Subcutaneous abdominal adipose tissue (tissue), 5 donors: Measurements from ENCODE around the gene DPH2.

Experiments
- H3K27ac ChIP-seq: one replicate; pipeline ENCODE4 v1.7.0; 2013; ENCODE audit warnings: low read depth, mild to moderate bottlenecking, inconsistent platforms, low read length, moderate library complexity
- H3K27me3 ChIP-seq, 5 donors: one replicate each; pipeline ENCODE4 v1.7.0; 2013; ENCODE audit warnings: low read length in 5 of 5, inconsistent platforms in 1 of 5; ENCODE audit not compliant: control insufficient read depth in 5 of 5, insufficient read depth in 4 of 5
- H3K36me3 ChIP-seq, 5 donors: one replicate each; pipeline ENCODE4 v1.7.0; 2013; ENCODE audit warnings: low read length in 5 of 5; ENCODE audit not compliant: control insufficient read depth in 5 of 5, insufficient read depth in 5 of 5
- H3K4me1 ChIP-seq, 5 donors: one replicate each; pipeline ENCODE4 v1.7.0; 2013; ENCODE audit warnings: low read length in 5 of 5, mild to moderate bottlenecking in 3 of 5, moderate library complexity in 1 of 5; ENCODE audit not compliant: control insufficient read depth in 5 of 5, insufficient read depth in 5 of 5
- H3K4me3 ChIP-seq, 5 donors: one replicate each; pipeline ENCODE4 v1.7.0; 2013; ENCODE audit warnings: low read length in 5 of 5, low read depth in 1 of 5
- H3K9ac ChIP-seq, 5 donors: one replicate each; pipeline ENCODE4 v1.7.0; 2013; ENCODE audit warnings: low read length in 5 of 5, mild to moderate bottlenecking in 4 of 5, moderate library complexity in 3 of 5
- H3K9me3 ChIP-seq, 5 donors: one replicate each; pipeline ENCODE4 v1.7.0; 2013; ENCODE audit warnings: low read length in 5 of 5; ENCODE audit not compliant: control insufficient read depth in 5 of 5
- donor health status: healthy.
- donor health status: healthy.
- donor health status: healthy.
- donor health status: healthy.
- donor health status: healthy.

Gene DPH2

DNA sequence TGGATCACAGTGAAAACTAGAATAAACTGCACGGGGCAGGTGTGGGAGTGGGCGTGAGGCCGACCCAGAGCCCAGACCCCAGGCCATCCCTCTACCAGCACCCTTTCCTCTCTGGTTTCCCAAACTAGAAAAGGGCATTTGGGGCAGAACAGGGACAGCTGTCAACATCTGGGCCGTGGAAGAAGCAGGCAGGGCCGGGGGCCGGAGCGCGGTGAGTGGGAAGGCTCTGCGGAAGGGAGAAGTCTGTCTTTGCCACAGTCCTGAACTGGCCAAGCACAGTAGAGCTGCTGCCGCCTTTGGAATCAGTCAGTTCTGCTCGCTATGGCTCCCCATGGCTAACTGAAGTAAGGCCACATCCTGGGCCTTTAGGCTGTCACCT is 28.2 kb downstream of the DPH2 start:
- Histone ChIP-seq H3K9ac (no peak overlapping the region), H3K27me3 (no peaks in the 10 kb centered on the region), H3K9me3 (no peaks in the 10 kb centered on the region), H3K4me3 (no peak overlapping the region), H3K27ac (no peak overlapping the region), H3K4me1 (peaks cover 0 to 11% (median 6%) of the 10 kb centered on the region in 5 donors), H3K36me3 (no peaks in the 10 kb centered on the region)

DNA sequence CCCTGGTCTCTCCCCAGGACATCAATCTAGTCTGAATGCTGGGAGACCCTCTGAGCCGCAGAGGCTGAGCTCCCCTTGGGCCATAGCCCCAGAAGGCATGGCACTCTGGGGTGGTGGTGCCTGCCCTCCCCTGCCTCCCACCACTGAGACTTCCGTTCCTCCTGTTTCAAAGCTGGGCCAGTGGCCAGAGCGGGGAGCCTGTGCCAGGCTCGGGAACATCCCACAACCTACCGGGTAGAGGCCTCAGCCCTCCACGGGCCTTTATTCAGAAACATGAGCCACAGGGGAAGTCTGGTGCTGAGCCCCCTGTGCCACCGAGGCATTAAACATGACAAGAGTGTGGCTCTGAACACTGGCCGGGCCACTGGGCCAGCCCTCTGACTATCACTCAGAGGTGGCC is 29.6 kb downstream of the DPH2 start:
- H3K36me3 ChIP-seq: no peaks in the 10 kb centered on the region
- no peaks in the 10 kb centered on the region for H3K9me3 ChIP-seq
- H3K4me3 ChIP-seq: no peak overlapping the region
- H3K9ac ChIP-seq: no peak overlapping the region
- no peaks in the 10 kb centered on the region for H3K27me3 ChIP-seq
- peaks cover 0 to 11% (median 6%) of the 10 kb centered on the region in 5 donors for H3K4me1 ChIP-seq
- H3K27ac ChIP-seq: no peak overlapping the region

DNA sequence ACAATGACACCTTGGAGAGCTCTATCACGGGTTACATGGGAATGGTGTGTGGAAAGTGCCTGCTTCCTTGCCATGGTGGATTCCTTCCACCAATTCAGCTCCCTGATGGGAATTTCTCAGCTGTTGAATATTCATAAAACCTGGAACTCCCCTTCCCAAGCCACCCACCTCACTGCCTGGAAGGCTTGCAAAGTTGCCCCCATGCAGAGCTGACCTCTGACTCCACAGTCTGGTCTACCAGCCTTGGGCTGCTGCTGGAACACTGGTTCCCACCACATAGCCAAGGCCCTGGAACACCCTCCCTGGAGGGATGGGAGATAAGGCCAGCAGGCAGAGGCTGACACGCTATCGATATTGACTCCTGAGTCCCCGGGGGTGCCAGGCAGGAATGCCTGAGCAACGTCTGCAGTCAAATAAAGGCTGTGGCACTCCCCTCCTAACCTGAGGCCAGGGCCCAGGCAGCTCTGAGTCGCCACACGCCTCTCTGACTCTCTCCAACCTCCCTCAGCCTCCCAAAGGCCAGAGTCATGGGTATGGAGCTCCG is 30.4 kb downstream of the DPH2 start:
- Histone ChIP-seq H3K9ac (no peak overlapping the region), H3K4me1 (peaks cover 0 to 11% (median 6%) of the 10 kb centered on the region in 5 donors), H3K27me3 (no peaks in the 10 kb centered on the region), H3K9me3 (no peaks in the 10 kb centered on the region), H3K27ac (no peak overlapping the region), H3K36me3 (no peaks in the 10 kb centered on the region), H3K4me3 (no peak overlapping the region)

DNA sequence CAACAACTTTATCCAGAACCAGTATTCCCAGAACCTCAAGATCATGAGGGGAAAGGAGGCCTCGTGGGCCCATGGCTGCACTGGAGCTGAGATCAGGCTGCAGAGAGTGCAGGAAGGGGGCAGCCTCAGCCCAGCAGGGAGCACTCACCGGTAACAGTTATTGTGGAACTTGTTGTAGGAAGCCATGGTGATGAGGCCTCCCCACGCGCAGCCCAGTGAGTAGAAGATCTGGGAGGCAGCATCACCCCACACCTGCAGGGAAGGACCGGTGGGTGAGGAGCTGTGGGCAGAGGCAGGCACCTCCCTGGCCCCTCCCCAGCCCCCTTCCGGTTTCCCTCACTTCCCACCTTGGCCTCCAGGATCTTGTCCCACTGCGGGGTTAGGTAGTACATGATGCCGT is 32.4 kb downstream of the DPH2 start:
- H3K9ac ChIP-seq: no peak overlapping the region
- no peak overlapping the region for H3K27ac ChIP-seq
- peaks cover 0 to 3% (median 2%) of the 10 kb centered on the region in 5 donors for H3K4me1 ChIP-seq
- H3K4me3 ChIP-seq: no peak overlapping the region
- H3K36me3 ChIP-seq: no peaks in the 10 kb centered on the region
- no peaks in the 10 kb centered on the region for H3K9me3 ChIP-seq
- H3K27me3 ChIP-seq: no peaks in the 10 kb centered on the region

DNA sequence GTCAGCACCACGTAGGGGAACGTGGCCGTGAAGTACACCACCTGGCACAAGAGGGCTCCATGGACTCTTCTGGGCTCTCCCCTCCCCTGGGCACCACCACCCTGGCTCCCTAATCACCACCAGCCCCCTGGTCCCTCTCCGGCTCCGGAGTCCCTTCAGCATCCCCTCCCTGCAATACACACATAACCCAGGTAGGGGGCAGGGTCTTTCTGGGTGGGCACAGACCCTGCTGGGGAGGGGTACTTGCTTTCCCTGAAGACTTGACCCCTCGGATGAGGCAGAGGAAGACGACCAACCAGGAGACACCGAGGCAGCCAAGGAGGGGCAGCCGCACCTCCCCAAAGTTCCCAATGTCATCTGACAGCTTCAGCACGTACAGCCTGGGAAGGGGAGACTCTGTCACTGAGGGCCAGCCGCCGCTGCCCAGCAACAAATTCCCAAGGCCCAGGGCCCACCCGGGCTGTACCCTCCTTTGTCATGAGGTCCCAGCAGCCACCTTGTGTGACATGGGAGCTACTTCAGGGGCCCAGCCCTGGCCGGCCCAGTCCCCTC is 32.9 kb downstream of the DPH2 start:
- H3K4me1 ChIP-seq: peaks cover 0 to 3% (median 2%) of the 10 kb centered on the region in 5 donors
- H3K36me3 ChIP-seq: no peaks in the 10 kb centered on the region
- H3K4me3 ChIP-seq: no peak overlapping the region
- H3K9me3 ChIP-seq: no peaks in the 10 kb centered on the region
- no peaks in the 10 kb centered on the region for H3K27me3 ChIP-seq
- H3K9ac ChIP-seq: no peak overlapping the region
- H3K27ac ChIP-seq: no peak overlapping the region

DNA sequence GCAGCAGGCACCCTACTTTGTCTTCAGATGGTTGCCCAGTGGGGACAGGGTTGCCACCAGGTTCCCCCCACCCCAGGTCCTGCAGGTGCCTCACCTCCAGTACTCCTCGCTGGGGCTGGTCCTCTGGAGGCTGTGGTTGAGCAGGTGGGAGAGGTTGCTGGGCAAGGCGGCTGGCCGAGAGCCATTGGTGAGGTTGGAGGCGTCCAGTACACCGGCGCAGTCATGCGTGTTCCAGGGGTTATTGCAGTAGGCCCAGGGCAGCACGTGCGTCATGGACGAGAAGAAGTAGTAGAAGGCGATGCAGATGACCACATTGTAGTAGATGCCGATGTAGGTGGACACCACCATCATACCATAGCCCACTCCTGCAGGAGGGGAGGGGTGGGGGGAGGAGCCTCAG is 38.4 kb downstream of the DPH2 start:
- H3K4me1 ChIP-seq: peaks cover 0 to 3% (median 2%) of the 10 kb centered on the region in 5 donors
- H3K9ac ChIP-seq: no peak overlapping the region
- no peak overlapping the region for H3K27ac ChIP-seq

DNA sequence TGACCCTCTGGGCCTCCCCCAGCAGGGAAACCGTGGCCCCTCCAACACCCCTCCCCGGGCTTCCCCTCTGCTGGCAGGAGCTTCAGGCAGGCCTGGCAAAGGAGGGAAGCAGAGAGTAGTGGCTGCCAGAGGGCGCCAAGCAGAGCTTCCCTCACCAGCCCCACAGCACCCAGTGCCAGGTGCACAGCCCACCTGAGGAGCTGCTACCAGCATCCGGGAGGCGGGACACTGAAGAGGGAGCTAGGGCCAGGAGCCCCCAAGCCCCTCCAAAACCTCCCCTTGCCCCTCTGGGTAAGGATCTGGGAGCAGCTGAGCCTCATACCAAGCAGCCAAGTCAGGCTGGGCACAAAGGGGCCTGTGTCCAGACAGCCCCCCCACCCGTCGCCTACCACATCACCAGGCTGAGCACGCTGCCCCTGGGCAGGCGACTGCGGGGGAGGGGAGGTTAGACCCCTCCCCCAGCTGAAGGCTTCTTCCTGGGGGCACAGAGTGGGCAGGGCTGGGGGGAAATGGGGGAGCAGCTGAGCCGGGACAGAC is 41.2 kb downstream of the DPH2 start:
- H3K4me3 ChIP-seq: no peak overlapping the region
- H3K4me1 ChIP-seq: peaks cover 0 to under 1% (median 0%) of the 10 kb centered on the region in 5 donors
- no peaks in the 10 kb centered on the region for H3K9me3 ChIP-seq
- peaks cover 0 to 7% (median 0%) of the 10 kb centered on the region in 5 donors for H3K27me3 ChIP-seq
- H3K27ac ChIP-seq: no peak overlapping the region
- no peaks in the 10 kb centered on the region for H3K36me3 ChIP-seq
- no peak overlapping the region for H3K9ac ChIP-seq

More for the DNA sequence above, 38.4 kb downstream of the DPH2 start:
- Histone ChIP-seq H3K9me3 (no peaks in the 10 kb centered on the region), H3K4me3 (no peak overlapping the region), H3K27me3 (no peaks in the 10 kb centered on the region), H3K36me3 (no peaks in the 10 kb centered on the region)

DNA sequence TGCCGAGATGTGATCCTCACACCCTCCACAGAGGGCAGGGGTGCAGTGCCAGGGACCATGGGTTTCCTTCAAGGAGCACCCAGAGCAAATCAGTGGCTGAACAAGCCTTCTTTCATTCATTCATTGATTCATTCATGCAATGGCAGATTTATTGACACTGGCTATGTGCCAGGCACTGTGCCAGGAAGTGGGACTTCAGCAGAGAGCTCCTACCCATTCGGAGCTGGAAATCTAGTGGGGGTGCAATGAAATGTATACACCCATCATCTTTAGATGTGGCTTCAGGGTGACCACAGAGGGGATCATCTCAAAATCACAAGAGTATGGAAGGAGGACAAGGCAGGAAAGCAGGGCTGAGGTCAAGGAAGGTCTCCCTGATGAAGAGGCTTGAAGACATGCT is 42.6 kb downstream of the DPH2 start:
- no peak overlapping the region for H3K9ac ChIP-seq
- no peak overlapping the region for H3K4me3 ChIP-seq
- H3K9me3 ChIP-seq: no peaks in the 10 kb centered on the region
- H3K36me3 ChIP-seq: no peaks in the 10 kb centered on the region
- no peak overlapping the region for H3K27ac ChIP-seq
- H3K27me3 ChIP-seq: peaks cover 0 to 10% (median 4%) of the 10 kb centered on the region in 5 donors
- no peaks in the 10 kb centered on the region for H3K4me1 ChIP-seq

DNA sequence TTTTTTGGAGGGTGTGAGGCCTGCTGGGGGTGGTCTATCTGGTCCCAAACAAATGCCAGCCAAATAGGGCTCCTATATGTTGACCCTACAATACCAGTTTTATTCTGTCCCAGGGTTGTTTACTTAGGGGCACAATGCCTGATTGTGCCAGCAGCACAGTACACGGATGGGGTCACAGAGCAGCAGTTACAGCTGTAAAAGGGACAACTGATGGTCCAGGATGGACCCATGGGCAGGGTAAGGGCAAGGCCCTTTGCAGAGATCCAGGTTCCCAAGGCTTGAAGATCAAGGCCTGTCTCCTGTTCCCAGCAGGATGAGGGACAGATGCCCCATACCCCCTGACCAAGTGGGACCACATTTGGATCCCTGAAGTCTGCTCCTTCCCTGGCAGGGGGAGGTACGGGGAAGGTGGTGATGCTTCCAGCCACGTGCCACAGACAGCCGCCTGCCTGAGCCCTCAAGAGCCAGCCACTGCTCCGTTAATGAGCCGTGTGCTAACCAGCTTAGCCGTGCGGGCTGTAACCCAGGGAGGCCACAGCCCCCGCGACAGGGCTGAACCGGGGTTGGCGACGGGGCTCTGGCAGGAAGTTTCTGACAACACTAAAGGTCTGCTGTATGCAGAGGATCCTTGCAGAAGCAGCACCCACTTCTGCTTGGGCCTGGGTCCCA is 43.3 kb downstream of the DPH2 start:
- Histone ChIP-seq H3K36me3 (no peaks in the 10 kb centered on the region), H3K4me3 (no peak overlapping the region), H3K4me1 (no peaks in the 10 kb centered on the region), H3K9me3 (no peaks in the 10 kb centered on the region), H3K27me3 (peaks cover 0 to 13% (median 4%) of the 10 kb centered on the region in 5 donors), H3K9ac (no peak overlapping the region), H3K27ac (no peak overlapping the region)

DNA sequence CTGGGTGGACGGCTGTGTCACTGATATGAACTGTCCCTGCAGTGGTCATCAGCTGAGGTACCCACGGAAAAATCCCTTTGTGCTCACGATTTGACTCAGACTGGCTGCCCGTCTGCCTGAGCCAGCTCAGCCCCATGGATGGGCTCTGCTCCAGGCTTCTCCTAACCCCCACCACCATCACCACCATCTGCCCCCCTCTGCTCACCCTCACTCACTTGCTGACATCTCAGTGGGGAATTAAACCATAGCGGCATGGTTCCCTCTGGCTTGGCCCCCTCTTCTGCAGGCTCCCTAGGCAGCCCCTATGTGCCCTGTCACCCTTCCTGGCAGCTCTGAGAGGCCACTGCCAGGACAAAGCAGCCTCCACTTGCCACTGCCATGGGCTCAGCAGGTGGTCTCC is 44.1 kb downstream of the DPH2 start:
- no peaks in the 10 kb centered on the region for H3K9me3 ChIP-seq
- H3K27me3 ChIP-seq: peaks cover 0 to 13% (median 4%) of the 10 kb centered on the region in 5 donors
- H3K9ac ChIP-seq: no peak overlapping the region
- no peak overlapping the region for H3K27ac ChIP-seq
- H3K36me3 ChIP-seq: no peaks in the 10 kb centered on the region
- no peak overlapping the region for H3K4me3 ChIP-seq
- H3K4me1 ChIP-seq: no peaks in the 10 kb centered on the region
